Hematopoietic multipotent progenitor cell (in vitro differentiated cells): Measurements from ENCODE around the gene DCTN2. TPM values are rescaled to one million over a fixed set of nuclear protein-coding genes. Genes with fewer than 3 reads are reported as not detected.
"Not testable (repeated sequence)": the region's sequence is repeated elsewhere in the genome, so short reads cannot be mapped to it uniquely, and the experiment has no call there.

Experiments
- DNase-seq, 3 donors: peaks; one replicate each; pipeline ENCODE4 v3.0.0-alpha.2; 2011 to 2015; ENCODE audit warnings: low read depth in 2 of 3, low spot score in 2 of 3
- total RNA-seq: library from RNA; depleted of rRNA; stranded (reverse); fragments of >200 nt; gene quantifications from one replicate; pipeline ENCODE4 v1.2.3, GENCODE V29; 2012

Gene DCTN2
- total RNA-seq, 1 donor: 117 TPM

DNA sequence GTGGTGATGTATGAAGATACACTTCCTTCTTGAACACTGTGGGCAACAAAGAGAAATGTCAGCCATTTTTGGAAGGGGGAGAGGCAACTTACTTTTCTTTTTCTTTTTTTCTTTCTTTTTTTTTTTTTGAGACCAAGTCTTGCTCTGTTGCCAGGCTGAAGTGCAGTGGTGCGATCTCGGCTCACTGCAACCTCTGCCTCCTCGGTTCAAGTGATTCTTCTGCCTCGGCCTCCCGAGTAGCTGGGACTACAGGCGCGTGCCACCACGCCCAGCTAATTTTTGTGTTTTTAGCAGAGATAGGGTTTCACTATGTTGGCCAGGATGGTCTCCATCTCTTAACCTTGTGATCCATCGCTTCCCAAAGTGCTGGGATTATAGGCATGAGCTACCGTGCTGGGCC is 29.3 kb downstream of the DCTN2 start:
- DNase-seq: not testable (repeated sequence)

DNA sequence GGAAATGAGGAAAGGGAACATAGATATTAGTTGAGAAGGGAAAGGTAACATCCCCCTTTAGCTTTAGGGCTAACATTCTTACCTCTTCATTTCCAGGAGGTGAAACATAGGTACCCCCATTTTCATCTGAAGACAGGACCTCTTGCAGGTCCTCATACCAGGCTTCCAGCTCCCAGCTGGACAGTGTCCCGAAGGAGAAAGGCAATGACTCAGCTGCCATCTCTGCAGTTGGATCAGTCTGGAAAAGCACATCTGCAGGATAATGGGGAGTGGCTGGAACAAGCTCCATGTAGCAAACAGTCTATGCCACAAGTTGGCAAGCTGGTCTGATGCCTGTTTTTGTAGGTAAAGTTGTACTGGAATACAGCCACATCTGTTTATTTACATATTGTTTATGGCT is 29.8 kb downstream of the DCTN2 start:
- DNase-seq: no peak

DNA sequence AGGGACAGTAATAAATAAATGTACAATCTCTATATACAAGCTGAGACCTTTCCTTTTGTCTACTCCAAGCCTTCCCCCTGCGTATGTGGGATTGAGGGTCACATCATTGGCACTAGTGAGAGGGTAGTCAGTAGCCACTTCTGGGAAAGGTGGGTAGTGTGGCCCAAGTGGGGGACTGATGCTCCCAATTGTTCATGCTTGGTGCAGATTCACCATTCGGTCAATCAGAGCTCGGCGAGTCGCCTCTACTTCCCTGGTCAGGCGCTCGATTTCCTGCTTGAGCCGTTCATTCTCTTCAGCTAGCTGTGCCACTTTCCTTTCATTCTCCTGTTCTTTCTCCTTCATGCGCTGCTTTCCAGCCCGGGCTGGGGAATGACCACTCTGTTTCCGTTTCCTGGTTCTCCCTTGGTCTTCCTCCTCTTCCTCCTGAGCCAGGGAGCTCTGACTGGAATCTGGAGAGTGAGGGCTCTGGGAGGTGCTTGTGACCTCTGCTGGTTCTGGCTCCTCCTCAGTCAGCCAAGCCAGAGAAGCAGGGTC is 30.3 kb downstream of the DCTN2 start:
- DNase-seq: no peak

DNA sequence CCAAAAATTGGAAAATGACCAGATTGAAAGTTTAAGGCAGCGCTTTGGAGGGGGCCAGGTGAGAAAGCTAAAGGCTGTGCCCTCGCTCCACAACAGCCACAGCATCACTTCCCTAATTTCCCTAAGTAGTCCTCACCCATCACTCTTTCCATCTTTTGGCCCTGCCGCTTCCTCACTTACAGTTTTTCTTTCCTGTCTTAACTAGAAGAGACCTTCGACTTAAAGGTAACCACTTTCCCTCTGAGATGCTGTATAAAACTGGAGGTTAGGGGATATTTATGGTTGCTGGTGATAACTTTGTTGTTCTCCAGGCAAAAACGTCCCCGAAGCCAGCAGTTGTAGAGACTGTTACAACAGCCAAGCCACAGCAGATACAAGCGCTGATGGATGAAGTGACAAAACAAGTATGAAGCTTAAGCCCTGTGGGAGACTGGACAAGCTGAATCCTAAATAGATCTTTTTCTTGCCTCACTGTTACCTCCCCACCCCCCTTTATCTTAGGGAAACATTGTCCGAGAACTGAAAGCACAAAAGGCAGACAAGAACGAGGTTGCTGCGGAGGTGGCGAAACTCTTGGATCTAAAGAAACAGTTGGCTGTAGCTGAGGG is 31.0 kb downstream of the DCTN2 start:
- DNase-seq: no peak

DNA sequence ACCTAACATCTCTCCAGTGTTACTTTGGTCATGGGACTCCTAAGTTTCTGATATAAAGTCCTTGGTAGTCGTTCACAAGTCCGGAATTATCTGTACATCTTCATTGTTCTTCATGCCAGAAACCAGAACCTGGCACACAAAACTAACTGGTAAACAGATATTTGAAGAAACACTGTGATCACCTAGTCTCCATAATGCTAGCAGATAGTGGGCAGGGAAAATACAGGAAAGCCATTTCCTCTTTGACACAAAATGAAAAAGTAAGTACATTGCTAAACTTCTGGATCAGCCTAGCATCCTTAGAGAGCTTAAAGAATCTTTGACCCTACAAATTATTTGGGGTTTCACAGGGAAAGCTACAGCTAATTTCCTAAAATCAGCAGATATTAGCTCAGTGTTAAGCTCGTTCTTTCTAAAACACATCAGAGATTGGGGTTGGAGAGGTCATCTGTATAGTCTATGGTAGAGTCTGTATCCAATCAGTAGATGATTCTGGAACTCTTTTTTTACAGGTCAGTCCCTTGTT is 31.5 kb downstream of the DCTN2 start:
- no peak for DNase-seq

DNA sequence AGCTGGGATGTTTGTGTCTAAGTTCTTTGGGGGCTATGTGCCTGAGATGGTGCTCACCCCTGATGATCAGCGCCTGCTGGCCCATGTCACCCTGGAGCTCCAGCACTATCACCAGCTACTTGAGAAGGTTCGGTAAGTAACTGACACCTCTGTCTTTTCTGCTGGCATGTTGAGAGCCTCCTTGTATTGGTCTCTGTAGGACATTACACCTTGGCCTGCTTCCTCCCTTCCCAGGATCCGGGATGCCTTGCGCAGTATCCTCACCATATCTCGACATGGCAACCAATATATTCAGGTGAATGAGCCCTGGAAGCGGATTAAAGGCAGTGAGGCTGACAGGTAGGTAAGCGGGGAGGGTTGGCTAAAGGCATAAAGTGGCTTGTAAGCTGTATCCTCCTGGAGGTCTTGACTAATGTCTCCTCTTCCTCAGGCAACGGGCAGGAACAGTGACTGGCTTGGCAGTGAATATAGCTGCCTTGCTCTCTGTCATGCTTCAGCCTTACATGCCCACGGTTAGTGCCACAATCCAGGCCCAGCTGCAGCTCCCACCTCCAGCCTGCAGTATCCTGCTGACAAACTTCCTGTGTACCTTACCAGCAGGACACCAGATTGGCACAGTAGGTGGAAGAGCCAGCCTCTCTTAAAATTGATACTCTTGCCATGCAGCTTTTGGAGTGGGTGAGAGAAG is 32.1 kb downstream of the DCTN2 start:
- no peak for DNase-seq

DNA sequence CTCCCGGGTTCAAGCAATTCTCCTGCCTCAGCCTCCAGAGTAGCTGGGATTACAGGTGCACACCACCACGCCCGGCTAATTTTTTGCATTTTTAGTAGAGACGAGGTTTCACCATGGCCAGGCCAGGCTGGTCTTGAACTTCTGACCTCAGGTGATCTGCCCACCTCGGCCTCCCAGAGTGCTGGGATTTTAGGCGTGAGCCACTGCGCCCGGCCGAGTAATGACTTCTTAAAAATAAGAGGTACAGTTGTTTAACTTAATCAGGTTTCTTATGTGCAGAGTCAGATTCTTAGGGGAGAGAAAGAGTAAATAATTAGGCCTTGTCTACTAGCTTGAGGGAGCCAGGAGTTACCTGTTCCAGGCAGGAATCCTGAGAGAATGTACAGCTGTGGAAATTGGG is 32.7 kb downstream of the DCTN2 start:
- DNase-seq: not testable (repeated sequence)

DNA sequence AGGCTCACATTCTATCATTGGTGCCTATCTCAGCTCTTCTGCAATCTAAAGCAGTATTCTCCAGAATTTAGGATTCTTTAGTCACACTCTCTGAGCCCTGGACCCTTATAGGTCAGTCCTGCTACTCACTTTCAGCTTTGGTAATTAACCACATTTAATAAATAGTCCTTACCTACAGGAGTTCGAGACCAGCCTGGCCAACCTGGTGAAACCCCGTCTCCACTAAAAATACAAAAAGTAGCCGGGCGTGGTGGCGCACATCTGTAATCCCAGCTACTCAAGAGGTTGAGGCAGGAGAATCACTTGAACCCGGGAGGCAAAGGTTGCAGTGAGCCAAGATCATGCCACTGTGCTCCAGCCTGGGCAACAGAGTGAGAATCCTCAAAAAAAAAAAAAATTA is 33.3 kb downstream of the DCTN2 start:
- not testable (repeated sequence) for DNase-seq

DNA sequence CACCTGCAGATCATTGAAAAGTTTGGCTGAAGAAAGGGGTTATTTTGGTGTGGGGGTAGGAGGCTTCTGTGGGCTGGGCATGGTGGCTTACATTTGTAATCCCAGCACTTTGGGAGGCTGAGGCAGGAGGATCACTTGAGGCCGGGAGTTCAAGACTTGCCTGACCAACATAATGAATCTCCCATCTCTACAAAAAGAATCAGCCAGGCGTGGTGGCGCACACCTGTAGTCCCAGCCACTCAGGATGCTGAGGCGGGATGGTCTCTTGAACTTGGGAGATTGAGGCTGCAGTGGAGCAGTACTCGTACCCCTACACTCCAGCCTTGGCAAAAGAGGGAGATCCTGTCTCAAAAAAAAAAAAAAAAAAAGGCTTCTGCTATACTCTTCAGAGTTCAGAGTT is 33.7 kb downstream of the DCTN2 start:
- DNase-seq: no peak

DNA sequence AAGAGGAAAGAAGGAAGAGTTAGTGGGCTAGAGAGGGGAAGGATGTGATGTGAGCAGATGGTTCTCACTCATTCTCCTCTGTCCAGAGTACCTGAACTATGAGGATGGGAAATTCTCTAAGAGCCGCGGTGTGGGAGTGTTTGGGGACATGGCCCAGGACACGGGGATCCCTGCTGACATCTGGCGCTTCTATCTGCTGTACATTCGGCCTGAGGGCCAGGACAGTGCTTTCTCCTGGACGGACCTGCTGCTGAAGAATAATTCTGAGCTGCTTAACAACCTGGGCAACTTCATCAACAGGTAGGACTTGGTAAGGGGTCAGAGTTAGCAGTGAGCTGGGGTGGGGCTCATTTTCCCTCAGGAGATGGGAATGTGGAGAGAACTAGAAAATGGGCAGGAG is 34.3 kb downstream of the DCTN2 start:
- DNase-seq: no peak

DNA sequence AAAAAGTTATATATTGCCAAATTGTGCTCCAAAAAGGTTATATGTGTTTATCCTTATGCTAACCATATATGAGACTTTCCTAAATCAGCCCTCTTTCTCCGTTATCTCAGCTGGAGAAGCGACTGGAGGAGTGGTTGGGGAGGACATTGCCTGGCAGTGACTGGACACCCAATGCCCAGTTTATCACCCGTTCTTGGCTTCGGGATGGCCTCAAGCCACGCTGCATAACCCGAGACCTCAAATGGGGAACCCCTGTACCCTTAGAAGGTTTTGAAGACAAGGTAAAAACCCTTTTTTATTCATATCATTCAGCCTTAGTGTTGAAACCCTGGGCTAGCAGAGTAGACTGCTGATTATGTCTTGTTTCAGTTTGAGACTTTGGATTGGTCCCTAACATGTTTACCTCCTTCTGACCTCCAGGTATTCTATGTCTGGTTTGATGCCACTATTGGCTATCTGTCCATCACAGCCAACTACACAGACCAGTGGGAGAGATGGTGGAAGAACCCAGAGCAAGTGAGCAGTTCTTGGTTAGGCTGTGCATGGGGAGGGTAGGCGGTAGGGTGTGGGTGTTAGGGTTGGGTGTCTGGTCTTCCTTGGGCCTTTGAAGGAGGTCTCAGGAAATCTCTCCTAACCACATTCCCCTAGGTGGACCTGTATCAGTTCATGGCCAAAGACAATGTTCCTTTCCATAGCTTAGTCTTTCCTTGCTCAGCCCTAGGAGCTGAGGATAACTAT is 35.2 kb downstream of the DCTN2 start:
- no peak for DNase-seq

DNA sequence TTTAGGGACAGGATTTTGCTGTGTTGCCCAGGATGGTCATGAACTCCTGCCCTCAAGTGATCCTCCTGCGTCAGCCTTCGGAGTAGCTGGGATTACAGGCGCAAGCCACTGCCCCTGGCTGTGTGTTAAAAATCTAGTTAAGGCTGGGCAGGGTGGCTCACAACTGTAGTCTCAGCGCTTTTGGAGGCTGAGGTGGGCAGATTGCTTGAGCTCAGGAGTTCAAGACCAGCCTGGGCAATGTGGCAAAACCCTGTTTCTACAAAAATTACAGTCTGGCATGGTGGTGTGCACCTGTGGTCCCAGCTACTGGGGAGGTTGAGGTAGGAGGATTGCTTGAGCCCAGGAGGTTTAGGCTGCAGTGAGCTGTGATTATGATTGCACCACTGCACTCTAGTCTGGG is 35.8 kb downstream of the DCTN2 start:
- no peak for DNase-seq

DNA sequence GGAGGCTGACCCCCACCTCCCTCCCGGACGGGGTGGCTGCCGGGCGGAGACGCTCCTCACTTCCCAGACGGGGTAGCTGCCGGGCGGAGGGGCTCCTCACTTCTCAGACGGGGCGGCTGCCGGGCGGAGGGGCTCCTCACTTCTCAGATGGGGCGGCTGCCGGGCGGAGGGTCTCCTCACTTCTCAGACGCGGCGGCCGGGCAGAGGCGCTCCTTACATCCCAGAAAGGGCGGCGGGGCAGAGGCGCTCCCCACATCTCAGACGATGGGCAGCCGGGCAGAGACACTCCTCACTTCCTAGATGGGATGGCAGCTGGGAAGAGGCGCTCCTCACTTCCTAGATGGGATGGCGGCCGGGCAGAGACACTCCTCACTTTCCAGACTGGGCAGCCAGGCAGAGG is 39.2 kb downstream of the DCTN2 start:
- not testable (repeated sequence) for DNase-seq

DNA sequence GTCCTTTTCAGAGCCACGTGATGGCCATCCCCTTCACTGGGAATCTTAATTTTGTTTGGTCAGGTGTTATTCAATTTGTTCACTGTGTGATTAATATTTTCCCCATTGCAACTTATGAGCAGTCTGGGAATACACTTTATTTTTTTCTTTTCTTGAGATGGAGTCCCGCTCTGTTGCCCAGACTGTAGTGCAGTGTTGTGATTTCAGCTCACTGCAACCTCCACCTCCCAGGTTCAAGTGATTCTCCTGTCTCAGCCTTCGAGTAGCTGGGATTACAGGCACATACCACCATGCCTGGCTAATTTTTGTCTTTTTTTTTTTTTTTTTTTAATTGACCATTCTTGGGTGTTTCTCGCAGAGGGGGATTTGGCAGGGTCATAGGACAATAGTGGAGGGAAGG is 40.5 kb downstream of the DCTN2 start:
- not testable (repeated sequence) for DNase-seq

DNA sequence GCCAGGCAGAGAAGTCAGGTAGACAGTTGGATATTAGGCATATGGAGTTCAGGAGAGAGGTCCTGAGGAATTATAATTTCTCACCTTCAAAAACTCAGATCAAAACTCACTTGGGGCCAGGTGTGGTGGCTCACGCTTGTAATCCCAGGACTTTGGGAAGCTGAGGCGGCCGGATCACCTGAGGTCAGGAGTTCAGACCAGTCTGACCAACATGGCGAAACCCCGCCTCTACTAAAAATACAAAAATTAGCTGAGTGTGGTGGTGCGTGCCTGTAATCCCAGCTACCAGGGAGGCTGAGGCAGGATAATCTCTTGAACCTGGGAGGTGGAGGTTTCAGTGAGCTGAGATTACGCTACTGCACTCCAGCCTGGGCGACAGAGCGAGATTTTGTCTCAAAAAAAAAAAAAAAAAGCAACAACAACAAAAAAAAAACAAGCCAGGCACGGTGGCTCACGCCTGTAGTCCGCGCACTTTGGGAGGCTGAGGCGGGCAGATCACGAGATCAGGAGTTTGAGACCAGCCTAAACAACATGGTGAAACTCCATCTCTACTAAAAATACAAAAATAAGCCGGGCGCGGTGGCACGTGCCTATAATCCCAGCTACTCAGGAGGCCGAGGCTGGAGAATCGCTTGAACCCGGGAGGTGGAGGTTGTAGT is 44.6 kb downstream of the DCTN2 start:
- DNase-seq: not testable (repeated sequence)

DNA sequence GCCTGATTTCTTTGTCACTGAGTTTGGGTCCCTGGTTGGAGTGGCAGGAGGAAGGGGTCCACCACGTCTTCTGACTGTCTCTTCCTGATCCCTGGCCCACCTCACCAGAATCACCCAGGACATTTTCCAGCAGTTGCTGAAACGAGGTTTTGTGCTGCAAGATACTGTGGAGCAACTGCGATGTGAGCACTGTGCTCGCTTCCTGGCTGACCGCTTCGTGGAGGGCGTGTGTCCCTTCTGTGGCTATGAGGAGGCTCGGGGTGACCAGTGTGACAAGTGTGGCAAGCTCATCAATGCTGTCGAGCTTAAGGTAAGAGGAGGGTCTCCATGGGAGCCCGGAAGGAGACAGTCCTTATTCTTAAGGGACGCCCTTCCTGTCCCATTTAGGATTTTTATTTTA is 46.8 kb downstream of the DCTN2 start:
- no peak for DNase-seq

DNA sequence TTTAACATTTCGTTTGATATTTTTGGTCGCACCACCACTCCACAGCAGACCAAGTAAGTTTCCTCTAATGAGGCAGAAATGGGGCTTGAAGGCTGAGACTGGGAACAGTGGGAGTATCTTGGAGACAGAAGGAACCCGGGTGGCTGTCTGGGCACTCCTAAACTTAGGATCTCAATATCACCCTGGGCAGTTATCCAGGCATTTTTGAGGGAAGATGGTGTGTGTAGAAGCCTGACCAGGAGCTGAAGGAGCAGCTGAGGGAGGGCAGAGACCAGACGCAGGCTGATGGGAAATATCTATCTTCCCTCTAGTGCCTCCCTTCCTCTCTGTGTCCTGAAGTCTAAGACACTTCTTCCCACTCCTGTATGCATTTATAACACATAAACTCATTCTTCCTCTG is 48.4 kb downstream of the DCTN2 start:
- DNase-seq: no peak

DNA sequence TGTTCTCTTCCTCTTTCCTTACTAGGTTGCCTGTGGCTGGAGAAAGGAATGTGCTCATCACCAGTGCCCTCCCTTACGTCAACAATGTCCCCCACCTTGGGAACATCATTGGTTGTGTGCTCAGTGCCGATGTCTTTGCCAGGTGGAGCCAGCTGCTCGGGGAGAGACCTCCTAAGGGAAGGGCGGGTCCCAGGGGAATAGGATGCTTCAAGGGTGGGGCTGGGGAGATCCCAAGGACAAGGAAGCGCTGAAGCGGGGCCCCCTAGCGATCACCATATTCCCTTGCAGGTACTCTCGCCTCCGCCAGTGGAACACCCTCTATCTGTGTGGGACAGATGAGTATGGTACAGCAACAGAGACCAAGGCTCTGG is 48.9 kb downstream of the DCTN2 start:
- no peak for DNase-seq

DNA sequence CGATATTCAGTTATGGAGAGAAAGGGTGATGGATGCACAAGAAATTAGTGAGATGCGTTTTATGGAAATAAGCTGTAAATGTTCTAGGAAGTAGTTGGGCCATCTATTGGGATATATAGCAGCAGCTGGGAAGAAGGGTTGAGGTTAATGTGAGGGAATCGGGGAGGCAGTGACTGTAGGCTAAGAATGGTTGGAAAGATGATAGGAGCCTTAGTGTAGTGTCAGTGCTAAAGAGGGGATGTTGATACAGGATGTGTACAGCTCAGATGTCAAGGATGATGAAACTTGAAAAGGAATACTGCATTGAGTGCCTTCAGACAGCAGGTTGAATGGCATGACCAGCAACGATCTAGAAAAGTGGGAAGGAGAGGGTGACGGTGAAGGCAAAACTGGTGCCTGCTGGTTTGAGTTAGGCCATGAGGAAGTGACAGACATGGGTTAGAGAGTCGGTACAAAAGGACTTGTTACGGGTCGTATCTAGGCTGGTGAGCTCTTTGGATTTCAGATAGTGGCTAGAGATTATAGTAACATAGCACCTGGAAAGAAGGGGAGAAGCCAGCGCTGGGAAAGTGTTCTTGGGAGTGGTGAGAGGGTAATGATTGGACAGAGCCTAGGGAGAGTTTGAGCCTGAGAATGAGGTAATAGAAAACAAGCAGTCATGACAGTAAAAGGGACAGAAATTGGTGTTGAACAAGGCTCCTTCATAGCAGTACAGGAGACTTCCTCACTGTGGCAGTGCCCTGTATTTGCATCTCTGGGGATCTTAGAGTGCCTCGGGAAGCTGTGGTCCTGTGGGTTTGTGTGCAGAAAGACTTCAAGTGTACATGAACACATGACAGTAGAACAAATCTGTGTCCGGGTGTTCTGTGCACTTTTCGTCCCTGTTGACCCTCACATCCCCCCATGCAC is 49.5 kb downstream of the DCTN2 start:
- no peak for DNase-seq

DNA sequence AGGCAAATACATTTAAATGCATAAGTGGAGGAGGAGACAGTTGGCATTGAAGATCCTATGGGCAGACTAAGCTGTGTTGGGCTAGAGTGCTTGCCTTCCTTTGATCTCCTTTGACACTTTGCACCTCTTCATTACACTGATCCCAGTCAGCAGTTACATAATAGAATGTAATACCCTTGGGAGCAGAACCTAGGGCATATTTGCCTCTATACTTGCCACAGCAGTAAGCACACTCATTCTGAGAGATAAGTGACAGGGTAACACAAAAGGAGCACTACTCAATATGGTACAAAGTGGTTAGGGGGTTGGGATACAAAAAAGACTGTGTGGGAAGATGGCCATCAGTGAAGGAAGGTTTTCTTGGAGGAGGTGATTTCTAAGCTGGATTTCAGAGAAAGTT is 50.2 kb downstream of the DCTN2 start:
- DNase-seq: no peak
